HepG2 (cell line): Measurements from ENCODE around the gene ERMP1. TPM values are rescaled to one million over a fixed set of nuclear protein-coding genes. Genes with fewer than 3 reads are reported as not detected.

ENCODE experiments used
- HOXA9 ChIP-seq: sonication (generic); formaldehyde crosslinking; IDR thresholded peaks from 2 replicates; pipeline ENCODE4 v1.8.1; 2022; ENCODE audit warnings: missing genetic modification reagents, mild to moderate bottlenecking, moderate library complexity, borderline replicate concordance
- PRDM4 ChIP-seq: sonication (generic); formaldehyde crosslinking; IDR thresholded peaks from 2 replicates; pipeline ENCODE4 v1.9.0; 2021; ENCODE audit warnings: missing genetic modification reagents, borderline replicate concordance
- RBM22 ChIP-seq: fragments of 200-400 bp; formaldehyde crosslinking; optimal IDR thresholded peaks from 2 replicates; pipeline ENCODE3; 2017; ENCODE audit warnings: mild to moderate bottlenecking, low read length, moderate library complexity
- TMF1 ChIP-seq: sonication (generic); formaldehyde crosslinking; IDR thresholded peaks from 2 replicates; pipeline ENCODE4 v1.8.1; 2022; ENCODE audit warnings: low read depth, missing genetic modification reagents
- polyA plus RNA-seq, 8 experiments: library from polyadenylated mRNA; depleted of rRNA in 3 of 8; stranded (reverse) in 7 of 8; unstranded in 1 of 8; fragments of >200 nt; fragmentation: Illumina TruSeq in 4 of 8; extraction: Trizol in 4 of 8; gene quantifications; 2 replicates each; pipeline versions ENCODE4 v1.2.1 to v1.2.3, GENCODE V29; 2011 to 2016; ENCODE audit warnings: low read depth in 4 of 8, missing spikeins in 1 of 8, mixed read lengths in 1 of 8; ENCODE audit not compliant: insufficient read depth in 1 of 8
- total RNA-seq, 5 experiments: library from RNA; depleted of rRNA; stranded (reverse); fragments of >200 nt; fragmentation: Illumina TruSeq; extraction: Trizol; gene quantifications; 2 replicates each; pipeline ENCODE4 v1.2.3, GENCODE V29; 2016; ENCODE audit warnings: low read depth in 1 of 5
- TF ChIP-seq, protein P1 (sequence below): sonication (generic); formaldehyde crosslinking; IDR thresholded peaks from 2 replicates; pipeline ENCODE4 v1.5.0; 2020; ENCODE audit warnings: mild to moderate bottlenecking, missing genetic modification reagents, borderline replicate concordance

The ERMP1 gene
- total and polyA plus RNA-seq, 2 of the 13 experiments (the other 11 are each of a cell fraction or from before 2014, with no cell fraction given): 40.9 to 65.4 TPM

GRCh38 chr9:5846096-5846495, 13.2 kb upstream of the ERMP1 start (continued):
- TF ChIP-seq, protein P1, sequence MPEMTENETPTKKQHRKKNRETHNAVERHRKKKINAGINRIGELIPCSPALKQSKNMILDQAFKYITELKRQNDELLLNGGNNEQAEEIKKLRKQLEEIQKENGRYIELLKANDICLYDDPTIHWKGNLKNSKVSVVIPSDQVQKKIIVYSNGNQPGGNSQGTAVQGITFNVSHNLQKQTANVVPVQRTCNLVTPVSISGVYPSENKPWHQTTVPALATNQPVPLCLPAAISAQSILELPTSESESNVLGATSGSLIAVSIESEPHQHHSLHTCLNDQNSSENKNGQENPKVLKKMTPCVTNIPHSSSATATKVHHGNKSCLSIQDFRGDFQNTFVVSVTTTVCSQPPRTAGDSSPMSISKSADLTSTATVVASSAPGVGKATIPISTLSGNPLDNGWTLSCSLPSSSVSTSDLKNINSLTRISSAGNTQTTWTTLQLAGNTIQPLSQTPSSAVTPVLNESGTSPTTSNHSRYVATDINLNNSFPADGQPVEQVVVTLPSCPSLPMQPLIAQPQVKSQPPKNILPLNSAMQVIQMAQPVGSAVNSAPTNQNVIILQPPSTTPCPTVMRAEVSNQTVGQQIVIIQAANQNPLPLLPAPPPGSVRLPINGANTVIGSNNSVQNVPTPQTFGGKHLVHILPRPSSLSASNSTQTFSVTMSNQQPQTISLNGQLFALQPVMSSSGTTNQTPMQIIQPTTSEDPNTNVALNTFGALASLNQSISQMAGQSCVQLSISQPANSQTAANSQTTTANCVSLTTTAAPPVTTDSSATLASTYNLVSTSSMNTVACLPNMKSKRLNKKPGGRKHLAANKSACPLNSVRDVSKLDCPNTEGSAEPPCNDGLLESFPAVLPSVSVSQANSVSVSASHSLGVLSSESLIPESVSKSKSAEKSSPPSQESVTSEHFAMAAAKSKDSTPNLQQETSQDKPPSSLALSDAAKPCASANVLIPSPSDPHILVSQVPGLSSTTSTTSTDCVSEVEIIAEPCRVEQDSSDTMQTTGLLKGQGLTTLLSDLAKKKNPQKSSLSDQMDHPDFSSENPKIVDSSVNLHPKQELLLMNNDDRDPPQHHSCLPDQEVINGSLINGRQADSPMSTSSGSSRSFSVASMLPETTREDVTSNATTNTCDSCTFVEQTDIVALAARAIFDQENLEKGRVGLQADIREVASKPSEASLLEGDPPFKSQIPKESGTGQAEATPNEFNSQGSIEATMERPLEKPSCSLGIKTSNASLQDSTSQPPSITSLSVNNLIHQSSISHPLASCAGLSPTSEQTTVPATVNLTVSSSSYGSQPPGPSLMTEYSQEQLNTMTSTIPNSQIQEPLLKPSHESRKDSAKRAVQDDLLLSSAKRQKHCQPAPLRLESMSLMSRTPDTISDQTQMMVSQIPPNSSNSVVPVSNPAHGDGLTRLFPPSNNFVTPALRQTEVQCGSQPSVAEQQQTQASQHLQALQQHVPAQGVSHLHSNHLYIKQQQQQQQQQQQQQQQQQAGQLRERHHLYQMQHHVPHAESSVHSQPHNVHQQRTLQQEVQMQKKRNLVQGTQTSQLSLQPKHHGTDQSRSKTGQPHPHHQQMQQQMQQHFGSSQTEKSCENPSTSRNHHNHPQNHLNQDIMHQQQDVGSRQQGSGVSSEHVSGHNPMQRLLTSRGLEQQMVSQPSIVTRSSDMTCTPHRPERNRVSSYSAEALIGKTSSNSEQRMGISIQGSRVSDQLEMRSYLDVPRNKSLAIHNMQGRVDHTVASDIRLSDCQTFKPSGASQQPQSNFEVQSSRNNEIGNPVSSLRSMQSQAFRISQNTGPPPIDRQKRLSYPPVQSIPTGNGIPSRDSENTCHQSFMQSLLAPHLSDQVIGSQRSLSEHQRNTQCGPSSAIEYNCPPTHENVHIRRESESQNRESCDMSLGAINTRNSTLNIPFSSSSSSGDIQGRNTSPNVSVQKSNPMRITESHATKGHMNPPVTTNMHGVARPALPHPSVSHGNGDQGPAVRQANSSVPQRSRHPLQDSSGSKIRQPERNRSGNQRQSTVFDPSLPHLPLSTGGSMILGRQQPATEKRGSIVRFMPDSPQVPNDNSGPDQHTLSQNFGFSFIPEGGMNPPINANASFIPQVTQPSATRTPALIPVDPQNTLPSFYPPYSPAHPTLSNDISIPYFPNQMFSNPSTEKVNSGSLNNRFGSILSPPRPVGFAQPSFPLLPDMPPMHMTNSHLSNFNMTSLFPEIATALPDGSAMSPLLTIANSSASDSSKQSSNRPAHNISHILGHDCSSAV (CRISPR knock-in tag): no peak
- TF ChIP-seq HOXA9 (CRISPR knock-in tag): no peak
- TF ChIP-seq RBM22: no peak
- no peak for TF ChIP-seq PRDM4
- TF ChIP-seq TMF1 (CRISPR knock-in tag): no peak
